ENCODE measurements around the gene VAT1. TPM values are rescaled to one million over a fixed set of nuclear protein-coding genes. Genes with fewer than 3 reads are reported as not detected.

Gene VAT1
- total and polyA plus RNA-seq, 2 of the 13 experiments (the other 11 are each of a cell fraction or from before 2014, with no cell fraction given): 143 to 205 TPM

- peak; percentile 65; the same call in 1 of the 2 replicates for TF ChIP-seq UBTF (CRISPR knock-in tag; IDR thresholded peaks at IDR 0.05)
- no peak for TF ChIP-seq TCF7L2 (IDR thresholded peaks at IDR 0.05; ENCODE audit: low read depth, low read length)
- no peak for TF ChIP-seq AGO2 (optimal IDR thresholded peaks at IDR 0.05; ENCODE audit: low read depth, low read length)
- TF ChIP-seq SPEN (CRISPR knock-in tag; IDR thresholded peaks at IDR 0.05; ENCODE audit: low read depth): peak; percentile 48
- peak; percentile 46; the same call in 1 of the 2 replicates for TF ChIP-seq ZFY (CRISPR knock-in tag; IDR thresholded peaks at IDR 0.05)
- no peak; the same call in 1 of the 2 replicates for TF ChIP-seq KDM5B (CRISPR knock-in tag; IDR thresholded peaks at IDR 0.05; ENCODE audit: borderline replicate concordance)
- TF ChIP-seq ZSCAN22 (CRISPR knock-in tag; IDR thresholded peaks at IDR 0.05): 0 out of 2 replicates have a peak, but pooled peaks have one; percentile 12
- TF ChIP-seq NR0B2 (CRISPR knock-in tag; IDR thresholded peaks at IDR 0.05): no peak
- TF ChIP-seq MYPOP (CRISPR knock-in tag; IDR thresholded peaks at IDR 0.05): peak; percentile 84
- no peak; the same call in 1 of the 2 replicates for TF ChIP-seq ZNF274 (CRISPR knock-in tag; IDR thresholded peaks at IDR 0.05)
- TF ChIP-seq ELF1 (CRISPR knock-in tag; IDR thresholded peaks at IDR 0.05): peak; percentile 77
- TF ChIP-seq ZNF883 (CRISPR knock-in tag; IDR thresholded peaks at IDR 0.05; ENCODE audit: not compliant biosample characterization): no peak
- 0 out of 2 replicates have a peak, but pooled peaks have one; percentile 6 for TF ChIP-seq ZNF777 (CRISPR knock-in tag; IDR thresholded peaks at IDR 0.05)
- no peak for TF ChIP-seq NFIB (CRISPR knock-in tag; IDR thresholded peaks at IDR 0.05; ENCODE audit: borderline replicate concordance)
- TF ChIP-seq ZZZ3 (CRISPR knock-in tag; IDR thresholded peaks at IDR 0.05; ENCODE audit: borderline replicate concordance): no peak
- no peak for TF ChIP-seq TFDP1 (CRISPR knock-in tag; IDR thresholded peaks at IDR 0.05; ENCODE audit: borderline replicate concordance)
- peak; percentile 70 for TF ChIP-seq ZBTB38 (CRISPR knock-in tag; IDR thresholded peaks at IDR 0.05)
- peak; percentile 33; the same call in 1 of the 2 replicates for TF ChIP-seq FOXO1 (CRISPR knock-in tag; IDR thresholded peaks at IDR 0.05)
- TF ChIP-seq TIGD3 (CRISPR knock-in tag; IDR thresholded peaks at IDR 0.05; ENCODE audit: borderline replicate concordance): no peak
- no peak for TF ChIP-seq ATM (IDR thresholded peaks at IDR 0.05; ENCODE audit: borderline replicate concordance)
- TF ChIP-seq ZNF564 (CRISPR knock-in tag; IDR thresholded peaks at IDR 0.05): peak; percentile 63; the same call in 1 of the 2 replicates
- no peak for TF ChIP-seq ZNF558 (CRISPR knock-in tag; IDR thresholded peaks at IDR 0.05; ENCODE audit: borderline replicate concordance)
- TF ChIP-seq CBX5 (CRISPR knock-in tag; IDR thresholded peaks at IDR 0.05; ENCODE audit: borderline replicate concordance): peak; percentile 68; the same call in 1 of the 2 replicates
Measured at GRCh38 chr17:43006639-43007551, 15.3 kb downstream of the VAT1 start, which contains the start of gene IFI35 (continued).
